CD4-positive, CD25-positive, alpha-beta regulatory T cell (primary cell): ENCODE data around the gene OPRM1. TPM values are rescaled to one million over a fixed set of nuclear protein-coding genes. Genes with fewer than 3 reads are reported as not detected.
A peak's percentile ranks its signal among the peaks of the same experiment; 100 is the strongest.

Experiments
- ATAC-seq, 2 donors: fragments of 150-1000 bp; cut with Tn5 transposase; one replicate each; pipeline ENCODE4 v1.10.0; 2021; ENCODE audit warnings: low read depth in 2 of 2, moderate number of reproducible peaks in 2 of 2, moderate library complexity in 1 of 2
- DNase-seq, 3 donors: peaks; one replicate each; pipeline versions ENCODE4 v3.0.0 to v3.0.0-alpha.2; 2012 to 2022; ENCODE audit warnings: mixed read lengths in 1 of 3
- H3K27ac ChIP-seq: one replicate; pipeline ENCODE4 v1.7.0; 2013; ENCODE audit warnings: mild to moderate bottlenecking, low read length; ENCODE audit not compliant: insufficient read depth, poor library complexity, severe bottlenecking
- H3K27me3 ChIP-seq: one replicate; pipeline ENCODE4 v1.7.0; 2013; ENCODE audit warnings: low read length; ENCODE audit not compliant: control insufficient read depth, insufficient read depth
- H3K36me3 ChIP-seq: one replicate; pipeline ENCODE4 v1.7.0; 2013; ENCODE audit warnings: mild to moderate bottlenecking, low read length, moderate library complexity; ENCODE audit not compliant: control insufficient read depth, insufficient read depth
- H3K4me1 ChIP-seq: 2 replicates; pipeline ENCODE4 v1.7.0; 2013; ENCODE audit warnings: mild to moderate bottlenecking, low read length; ENCODE audit not compliant: insufficient read depth, control insufficient read depth, poor library complexity, severe bottlenecking
- H3K4me3 ChIP-seq: one replicate; pipeline ENCODE4 v1.7.0; 2013; ENCODE audit warnings: low read depth, mild to moderate bottlenecking, low read length, moderate library complexity
- H3K9me3 ChIP-seq, 2 experiments: 1 replicate in 1 of 2; 2 replicates in 1 of 2; pipeline ENCODE4 v1.7.0; 2013; ENCODE audit warnings: low read length in 2 of 2, mild to moderate bottlenecking in 1 of 2, moderate library complexity in 1 of 2; ENCODE audit not compliant: control insufficient read depth in 2 of 2
- H3K27ac Mint-ChIP-seq, 3 donors: one replicate each; pipeline ENCODE4 v1.8.0; 2020 to 2022; ENCODE audit warnings: mild to moderate bottlenecking in 3 of 3, mixed read lengths in 3 of 3, moderate library complexity in 2 of 3
- H3K27me3 Mint-ChIP-seq: one replicate; pipeline ENCODE4 v1.8.0; 2022; ENCODE audit warnings: mild to moderate bottlenecking, mixed read lengths
- H3K36me3 Mint-ChIP-seq: one replicate; pipeline ENCODE4 v1.8.0; 2020; ENCODE audit warnings: mixed read lengths
- H3K4me1 Mint-ChIP-seq, 4 donors: one replicate each; pipeline ENCODE4 v1.8.0; 2020 to 2022; ENCODE audit warnings: mixed read lengths in 4 of 4, mild to moderate bottlenecking in 1 of 4
- H3K4me3 Mint-ChIP-seq, 4 donors: one replicate each; pipeline ENCODE4 v1.8.0; 2020 to 2022; ENCODE audit warnings: mild to moderate bottlenecking in 4 of 4, mixed read lengths in 4 of 4, moderate library complexity in 3 of 4
- H3K9me3 Mint-ChIP-seq, 7 donors: one replicate each; pipeline ENCODE4 v1.8.0; 2020 to 2022; ENCODE audit warnings: mixed read lengths in 7 of 7, mild to moderate bottlenecking in 3 of 7, moderate library complexity in 2 of 7
- polyA plus RNA-seq, 4 donors: library from polyadenylated mRNA; unstranded; fragments of 300-500 nt; fragmentation: Illumina TruSeq; gene quantifications; one replicate each; pipeline ENCODE4 v1.2.3, GENCODE V29; 2021
- total RNA-seq: library from RNA; stranded (reverse); gene quantifications from one replicate; pipeline ENCODE4 v1.2.3, GENCODE V29; 2022

OPRM1 gene
- total and polyA plus RNA-seq, 5 donors from 2014 or later, result not detected

DNA sequence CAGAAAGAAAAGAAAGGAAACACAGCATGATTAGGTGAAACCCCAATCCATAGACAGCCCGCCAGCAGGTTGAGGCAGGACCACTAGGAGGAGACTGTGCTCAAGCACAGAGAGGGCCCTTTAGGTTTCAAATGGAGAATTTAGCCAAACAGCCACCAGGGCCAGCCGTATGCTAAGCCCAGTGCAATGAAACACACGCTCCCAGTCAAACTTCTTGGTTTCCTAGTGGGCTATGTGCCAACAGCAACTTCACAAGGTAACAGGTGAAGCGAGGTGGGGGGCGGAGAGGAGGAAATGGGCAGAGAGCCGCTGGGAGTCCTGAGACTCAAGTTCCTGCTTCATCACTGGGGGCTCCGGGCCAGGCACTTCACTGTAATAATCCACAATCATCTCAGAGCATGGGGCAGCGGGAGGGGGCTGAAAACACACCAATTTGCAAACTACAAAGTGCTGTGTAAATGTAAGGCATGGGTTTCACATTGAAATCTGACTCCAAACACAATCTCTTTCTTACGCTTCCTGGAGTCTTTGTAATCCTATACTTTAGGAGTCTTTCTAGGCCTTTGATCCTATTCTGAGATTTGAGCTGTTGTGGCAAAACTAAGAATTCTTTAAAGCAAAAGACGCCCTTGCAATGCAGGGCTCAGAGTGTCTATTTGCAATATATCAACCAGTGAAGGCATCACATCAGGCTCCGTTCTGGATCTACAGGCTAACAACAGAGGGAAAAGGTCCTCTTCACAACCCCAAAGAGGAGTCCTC is 117.3 kb downstream of the OPRM1 start:
- no peaks in the 10 kb centered on the region for H3K27me3 ChIP-seq
- H3K4me1 Mint-ChIP-seq, result peaks cover 35 to 70% (median 47%) of the 10 kb centered on the region in 4 donors
- DNase-seq, result peak; percentile 45 to 75 (median 52)
- H3K9me3 Mint-ChIP-seq, result no peaks in the 10 kb centered on the region
- H3K27ac ChIP-seq, result peak overlapping the region; percentile 78
- peaks cover 14% of the 10 kb centered on the region for H3K36me3 Mint-ChIP-seq
- H3K4me3 ChIP-seq, result peak overlapping the region; percentile 77
- no peaks in the 10 kb centered on the region for H3K27me3 Mint-ChIP-seq
- H3K4me1 ChIP-seq, result peaks cover 31% of the 10 kb centered on the region
- peak overlapping the region; percentile 77 to 86 (median 82) for H3K4me3 Mint-ChIP-seq
- no peaks in the 10 kb centered on the region for H3K9me3 ChIP-seq
- peaks cover 29% of the 10 kb centered on the region for H3K36me3 ChIP-seq
- H3K27ac Mint-ChIP-seq, result peak overlapping the region; percentile 88 to 97 (median 95)
- ATAC-seq, result peak; percentile 86 to 89

DNA sequence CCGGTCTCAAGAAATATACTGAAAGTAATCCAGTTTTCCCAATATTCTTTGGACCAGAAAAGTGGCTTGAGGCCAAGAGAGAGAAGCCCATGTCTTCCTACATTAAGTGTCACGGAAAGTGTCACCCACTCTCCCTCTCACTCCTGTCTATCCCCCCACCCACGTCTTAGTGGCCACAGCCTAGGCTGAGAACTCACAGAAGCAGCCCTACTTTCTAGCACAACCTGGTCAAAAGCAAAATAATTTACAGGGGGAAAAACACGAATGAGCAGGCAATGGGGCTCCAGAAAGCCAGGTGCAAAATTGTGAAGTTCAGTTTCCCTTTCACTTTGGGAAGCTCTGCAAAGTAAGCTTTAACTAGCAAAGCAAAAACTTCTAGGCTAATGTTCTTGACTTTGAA is 118.0 kb downstream of the OPRM1 start:
- Histone ChIP-seq H3K9me3 (no peaks in the 10 kb centered on the region), H3K4me1 (peaks cover 31% of the 10 kb centered on the region), H3K27ac (peak overlapping the region; percentile 78), H3K27me3 (no peaks in the 10 kb centered on the region), H3K36me3 (peaks cover 37% of the 10 kb centered on the region), H3K4me3 (peak overlapping the region; percentile 77)
- Mint-ChIP-seq H3K4me1 (peaks cover 35 to 68% (median 47%) of the 10 kb centered on the region in 4 donors), H3K27me3 (no peaks in the 10 kb centered on the region), H3K4me3 (peak overlapping the region; percentile 77 to 86 (median 82)), H3K9me3 (no peaks in the 10 kb centered on the region), H3K36me3 (peaks cover 14% of the 10 kb centered on the region), H3K27ac (peak overlapping the region; percentile 88 to 97 (median 95))
- ATAC-seq (peak in 1 of 2 donors; percentile 27), DNase-seq (peak in 2 of 3 donors; percentile 35 to 74)

DNA sequence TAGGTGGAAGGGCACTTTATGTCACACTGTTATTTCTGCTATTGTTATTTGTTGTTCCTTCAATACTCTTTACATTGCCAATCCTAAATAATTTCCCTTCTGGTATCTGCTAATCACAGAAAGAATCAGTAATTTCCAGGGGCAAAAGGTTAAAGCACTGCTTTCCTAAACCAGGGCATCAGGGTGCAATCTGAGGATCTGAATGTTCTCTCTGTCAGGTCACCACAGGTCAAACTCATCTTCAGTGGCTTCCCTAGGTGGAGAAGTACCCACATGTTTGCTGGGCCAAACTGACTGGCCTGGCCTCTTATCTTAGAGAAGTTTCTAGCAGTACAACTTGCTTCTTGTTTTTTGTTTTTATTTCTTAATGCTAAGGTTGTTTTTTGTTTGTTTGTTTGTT is 118.7 kb downstream of the OPRM1 start:
- H3K9me3 Mint-ChIP-seq, result no peaks in the 10 kb centered on the region
- peak overlapping the region; percentile 77 for H3K4me3 ChIP-seq
- no peak for ATAC-seq
- peaks cover 31% of the 10 kb centered on the region for H3K4me1 ChIP-seq
- peak overlapping the region; percentile 78 for H3K27ac ChIP-seq
- H3K27ac Mint-ChIP-seq, result peak overlapping the region; percentile 88 to 97 (median 95)
- no peaks in the 10 kb centered on the region for H3K27me3 Mint-ChIP-seq
- H3K4me3 Mint-ChIP-seq, result peak overlapping the region; percentile 77 to 86 (median 82)
- H3K9me3 ChIP-seq, result no peaks in the 10 kb centered on the region
- peaks cover 14% of the 10 kb centered on the region for H3K36me3 Mint-ChIP-seq
- no peak for DNase-seq
- peaks cover 35 to 68% (median 47%) of the 10 kb centered on the region in 4 donors for H3K4me1 Mint-ChIP-seq
- no peaks in the 10 kb centered on the region for H3K27me3 ChIP-seq
- peaks cover 43% of the 10 kb centered on the region for H3K36me3 ChIP-seq

DNA sequence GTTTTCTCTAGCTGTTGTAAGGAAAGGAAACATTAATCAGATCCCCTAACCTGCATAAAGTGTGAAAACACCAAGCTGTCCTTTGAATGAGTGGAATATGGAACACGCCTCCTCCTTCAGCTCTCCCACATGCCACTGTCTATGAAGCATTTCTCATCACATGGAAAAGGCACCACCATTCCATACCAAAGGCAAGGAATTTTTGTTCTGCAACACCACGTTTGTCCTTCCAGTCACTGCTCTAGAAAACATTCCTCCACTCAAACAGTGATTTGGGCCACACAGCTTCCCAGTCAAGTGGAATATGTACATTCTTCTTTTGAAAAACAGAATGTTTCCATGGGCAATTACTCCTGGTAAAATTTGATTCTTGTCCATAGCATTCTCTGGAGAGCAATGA is 120.1 kb downstream of the OPRM1 start:
- Mint-ChIP-seq H3K4me1 (peaks cover 35 to 62% (median 46%) of the 10 kb centered on the region in 4 donors), H3K36me3 (peaks cover 14% of the 10 kb centered on the region), H3K9me3 (no peaks in the 10 kb centered on the region), H3K27me3 (no peaks in the 10 kb centered on the region), H3K27ac (peak overlapping the region; percentile 16 to 57 (median 53)), H3K4me3 (no peak overlapping the region)
- Histone ChIP-seq H3K4me1 (peaks cover 37% of the 10 kb centered on the region), H3K4me3 (no peak overlapping the region), H3K27ac (peak overlapping the region; percentile 15), H3K9me3 (no peaks in the 10 kb centered on the region), H3K36me3 (peaks cover 53% of the 10 kb centered on the region), H3K27me3 (no peaks in the 10 kb centered on the region)
- DNase-seq (no peak), ATAC-seq (no peak)

DNA sequence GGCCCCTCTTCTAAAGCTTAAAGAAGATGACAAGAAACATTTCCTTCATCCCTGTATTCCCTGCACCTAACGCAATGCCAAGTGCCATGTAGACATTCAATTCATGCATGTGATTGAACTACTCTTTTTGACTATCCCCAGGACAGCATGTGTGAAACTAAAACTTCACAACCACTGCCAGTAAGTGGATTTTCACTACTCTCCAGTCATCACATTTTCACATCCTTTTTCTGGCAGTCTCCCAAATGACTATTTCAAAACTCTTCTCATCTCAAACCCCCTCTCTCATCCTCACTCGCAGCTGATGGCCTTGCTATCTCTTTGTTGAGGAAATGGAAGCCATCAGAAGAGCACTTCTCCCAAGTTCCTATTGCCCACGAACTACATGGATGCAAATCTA is 122.6 kb downstream of the OPRM1 start:
- Mint-ChIP-seq H3K27me3 (no peaks in the 10 kb centered on the region), H3K4me1 (peaks cover 16 to 60% (median 46%) of the 10 kb centered on the region in 4 donors), H3K9me3 (no peaks in the 10 kb centered on the region), H3K4me3 (no peak overlapping the region), H3K27ac (no peak overlapping the region), H3K36me3 (peaks cover 33% of the 10 kb centered on the region)
- Histone ChIP-seq H3K27ac (no peak overlapping the region), H3K27me3 (no peaks in the 10 kb centered on the region), H3K4me1 (peaks cover 33% of the 10 kb centered on the region), H3K9me3 (no peaks in the 10 kb centered on the region), H3K36me3 (peaks cover 75% of the 10 kb centered on the region), H3K4me3 (no peak overlapping the region)
- DNase-seq, result no peak
- no peak for ATAC-seq

DNA sequence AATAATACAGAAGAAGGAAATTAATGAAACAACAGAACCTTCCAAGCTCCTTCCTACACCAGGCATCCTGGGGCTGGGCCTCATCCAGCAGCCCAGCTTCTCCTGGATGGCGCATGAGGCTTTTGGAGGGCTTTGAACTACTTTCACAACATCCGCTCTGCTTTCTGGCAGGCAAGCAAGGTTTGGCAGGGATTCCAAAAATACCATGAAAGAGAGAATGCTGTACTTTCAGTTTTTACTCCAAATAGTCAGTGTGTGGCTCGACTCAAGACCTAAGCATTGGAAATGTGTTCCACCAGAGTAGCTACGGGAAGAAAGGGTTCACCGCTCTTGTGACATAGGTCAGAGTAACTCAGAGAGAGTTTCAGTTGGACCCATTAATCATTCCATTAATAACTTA is 125.4 kb downstream of the OPRM1 start:
- no peak for ATAC-seq
- H3K36me3 ChIP-seq, result peaks cover 75% of the 10 kb centered on the region
- H3K9me3 ChIP-seq, result no peaks in the 10 kb centered on the region
- DNase-seq, result no peak
- peak overlapping the region; percentile 37 for H3K27ac ChIP-seq
- Mint-ChIP-seq H3K36me3 (peaks cover 42% of the 10 kb centered on the region), H3K4me1 (peaks cover 0 to 55% (median 35%) of the 10 kb centered on the region in 4 donors), H3K4me3 (no peak overlapping the region), H3K9me3 (no peaks in the 10 kb centered on the region), H3K27ac (peak overlapping the region in 1 of 3 donors; percentile 79), H3K27me3 (no peaks in the 10 kb centered on the region)
- H3K4me1 ChIP-seq, result peaks cover 17% of the 10 kb centered on the region
- H3K4me3 ChIP-seq, result no peak overlapping the region
- H3K27me3 ChIP-seq, result no peaks in the 10 kb centered on the region

DNA sequence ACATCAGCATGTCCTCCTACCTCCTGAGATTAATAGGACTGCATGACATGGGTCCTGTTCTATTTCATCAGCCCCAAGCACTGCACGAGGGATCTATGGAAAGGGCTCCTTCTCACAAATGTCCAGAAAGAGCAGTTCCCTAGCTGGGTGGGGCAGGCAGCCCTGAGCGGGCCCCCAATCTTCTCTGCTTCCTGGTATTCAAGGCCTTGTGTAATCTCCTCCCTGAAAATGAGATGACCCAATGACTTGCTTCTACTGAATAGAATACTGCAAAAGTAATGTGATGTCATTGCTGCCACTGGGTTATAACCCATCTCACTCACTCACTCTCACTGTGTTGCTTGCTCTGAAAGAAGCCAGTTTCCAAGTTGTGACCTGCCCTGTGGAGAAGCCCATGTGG is 126.4 kb downstream of the OPRM1 start:
- Histone ChIP-seq H3K9me3 (no peaks in the 10 kb centered on the region), H3K4me1 (peaks cover 17% of the 10 kb centered on the region), H3K36me3 (peaks cover 72% of the 10 kb centered on the region), H3K4me3 (no peak overlapping the region), H3K27ac (no peak overlapping the region), H3K27me3 (no peaks in the 10 kb centered on the region)
- H3K27ac Mint-ChIP-seq, result peak overlapping the region; percentile 34 to 56 (median 45)
- no peak for ATAC-seq
- H3K27me3 Mint-ChIP-seq, result no peaks in the 10 kb centered on the region
- no peak for DNase-seq
- peak overlapping the region in 1 of 4 donors; percentile 67 for H3K4me3 Mint-ChIP-seq
- peaks cover 5 to 58% (median 42%) of the 10 kb centered on the region in 4 donors for H3K4me1 Mint-ChIP-seq
- H3K9me3 Mint-ChIP-seq, result no peaks in the 10 kb centered on the region
- H3K36me3 Mint-ChIP-seq, result peaks cover 49% of the 10 kb centered on the region
